Amniotic epithelial cell (primary cell): Measurements from ENCODE around the gene SELENOO.
"Not testable (repeated sequence)": the region's sequence is repeated elsewhere in the genome, so short reads cannot be mapped to it uniquely, and the experiment has no call there.

Experiments
- DNase-seq: peaks from one replicate; pipeline ENCODE4 v3.0.0-alpha.2; 2010; ENCODE audit warnings: low read depth

Gene SELENOO

DNA sequence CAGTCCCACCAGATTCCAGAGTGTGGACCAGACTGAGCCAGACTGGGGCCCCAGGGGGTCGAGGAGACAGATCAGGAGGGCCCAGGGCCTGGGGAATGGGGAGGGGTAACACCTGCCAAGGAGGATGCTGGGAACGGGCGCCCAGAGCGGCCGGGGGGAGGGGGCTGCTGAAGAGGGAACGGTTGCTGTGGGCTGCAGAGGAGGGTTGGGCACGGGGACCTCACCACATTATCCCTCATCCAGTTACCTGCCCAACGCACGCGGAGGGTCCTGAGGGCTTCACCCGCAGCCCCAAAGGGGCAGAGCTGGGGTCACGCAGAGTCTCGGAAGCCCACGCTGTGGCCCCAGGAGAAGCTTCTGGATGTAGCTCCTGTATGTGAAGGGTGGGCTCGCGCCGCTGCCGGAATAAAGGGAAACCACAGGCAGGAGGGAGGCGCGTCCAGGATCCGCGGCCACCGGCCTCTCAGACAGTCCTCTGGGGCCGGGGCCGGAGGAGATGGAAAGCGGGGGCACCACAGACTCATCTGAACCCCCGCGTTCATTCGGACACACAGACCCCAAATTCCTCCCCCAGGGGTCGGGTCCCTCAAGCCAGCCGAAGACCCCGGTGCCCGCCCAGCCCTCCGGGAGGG, 866 bp upstream of the SELENOO start:
- no peak for DNase-seq

DNA sequence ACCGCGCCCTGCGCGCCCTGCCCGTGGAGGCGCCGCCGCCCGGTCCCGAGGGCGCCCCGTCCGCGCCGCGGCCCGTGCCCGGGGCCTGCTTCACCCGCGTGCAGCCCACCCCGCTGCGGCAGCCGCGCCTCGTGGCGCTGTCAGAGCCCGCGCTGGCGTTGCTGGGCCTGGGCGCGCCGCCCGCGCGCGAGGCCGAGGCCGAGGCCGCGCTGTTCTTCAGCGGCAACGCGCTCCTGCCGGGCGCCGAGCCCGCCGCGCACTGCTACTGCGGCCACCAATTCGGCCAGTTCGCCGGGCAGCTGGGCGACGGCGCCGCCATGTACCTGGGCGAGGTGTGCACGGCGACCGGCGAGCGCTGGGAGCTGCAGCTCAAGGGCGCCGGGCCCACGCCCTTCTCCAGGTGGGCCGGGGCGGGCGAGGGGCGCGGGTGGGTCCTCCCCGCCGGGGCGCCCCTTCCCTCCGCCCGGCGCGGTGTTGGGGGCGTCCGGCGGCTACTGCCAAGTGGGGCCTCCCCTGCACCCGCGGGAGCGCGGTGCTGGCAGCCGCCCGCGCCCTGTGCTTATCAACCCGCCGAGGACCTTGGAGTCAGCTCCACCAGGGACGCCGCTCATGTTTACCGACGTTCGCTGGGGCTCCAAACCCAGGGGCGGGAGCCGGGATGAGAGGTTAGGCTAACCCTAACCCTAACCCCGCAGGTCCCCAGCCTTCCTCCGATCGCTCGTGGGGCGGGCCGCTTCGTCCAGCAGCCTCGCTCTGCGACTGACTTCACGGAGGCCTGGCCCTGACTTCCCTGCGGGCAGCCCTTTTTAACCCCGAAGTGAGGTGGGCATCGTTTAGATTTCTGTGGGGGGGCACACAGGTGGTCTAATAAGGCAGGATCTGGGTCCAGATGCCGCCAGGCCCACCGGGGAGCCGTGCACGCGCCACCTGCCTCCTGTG, 649 bp downstream of the SELENOO start:
- no peak for DNase-seq

DNA sequence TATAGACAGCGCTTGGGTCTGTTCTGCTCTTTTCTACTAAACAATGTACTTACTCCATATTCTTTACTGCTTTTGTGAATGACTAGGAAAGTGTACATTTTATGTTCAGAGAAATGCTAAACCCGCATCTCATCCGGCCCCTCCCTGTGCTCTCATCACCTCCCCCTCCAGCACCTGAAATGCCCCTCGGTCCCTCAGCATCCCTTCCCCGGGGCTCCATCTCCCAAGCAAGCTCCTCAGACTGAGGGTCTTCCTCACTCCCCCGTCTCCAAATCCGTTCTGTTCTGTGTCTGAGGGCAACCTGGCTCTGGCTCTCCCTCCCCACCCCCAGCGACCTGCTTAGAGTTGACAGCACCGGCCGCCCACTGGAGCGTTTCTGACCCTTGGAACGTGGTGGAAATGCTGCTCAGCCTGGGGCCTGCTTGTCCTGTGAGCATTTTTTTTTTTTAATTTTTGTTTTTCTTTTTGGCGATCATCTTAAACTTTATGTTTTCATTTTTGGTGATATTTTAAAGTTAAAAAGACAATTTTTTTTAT, 1.4 kb downstream of the SELENOO start:
- no peak for DNase-seq

DNA sequence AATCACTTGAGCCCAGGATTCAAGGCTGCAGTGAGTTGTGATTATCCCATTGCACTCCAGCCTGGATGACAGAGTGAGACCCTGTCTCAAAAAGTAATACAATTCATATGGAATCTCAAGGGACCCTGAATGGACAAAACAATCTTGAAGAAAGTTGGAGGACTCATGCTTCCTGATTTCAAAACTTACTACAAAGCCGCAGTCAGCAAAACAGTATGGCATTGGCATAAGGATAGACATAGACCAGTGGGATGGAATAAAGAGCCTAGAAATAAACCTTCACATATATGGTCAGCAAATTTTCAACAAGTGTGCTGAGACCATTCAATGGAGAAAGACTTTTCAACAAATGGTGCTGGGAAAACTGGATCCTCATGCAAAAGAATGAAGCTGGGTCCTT, 2.5 kb downstream of the SELENOO start:
- no peak for DNase-seq

DNA sequence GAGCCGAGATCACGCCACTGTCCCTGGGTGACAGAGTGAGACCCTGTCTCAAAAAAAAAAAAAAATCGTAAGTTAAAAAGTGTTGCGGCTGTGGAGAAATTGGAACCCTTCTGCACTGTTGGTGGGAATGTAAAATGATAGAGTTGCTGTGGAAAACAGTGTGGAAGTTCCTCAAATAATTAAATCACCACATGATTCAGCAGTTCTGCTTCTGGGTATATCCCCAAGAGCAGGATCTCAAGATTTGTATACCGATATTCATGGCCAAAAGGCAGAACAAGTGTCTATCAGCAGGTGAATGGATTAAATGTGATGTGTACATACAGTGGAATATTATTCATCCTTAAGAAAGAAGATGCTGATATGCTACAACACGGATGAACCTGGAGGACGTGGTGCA, 3.8 kb downstream of the SELENOO start:
- DNase-seq = no peak

DNA sequence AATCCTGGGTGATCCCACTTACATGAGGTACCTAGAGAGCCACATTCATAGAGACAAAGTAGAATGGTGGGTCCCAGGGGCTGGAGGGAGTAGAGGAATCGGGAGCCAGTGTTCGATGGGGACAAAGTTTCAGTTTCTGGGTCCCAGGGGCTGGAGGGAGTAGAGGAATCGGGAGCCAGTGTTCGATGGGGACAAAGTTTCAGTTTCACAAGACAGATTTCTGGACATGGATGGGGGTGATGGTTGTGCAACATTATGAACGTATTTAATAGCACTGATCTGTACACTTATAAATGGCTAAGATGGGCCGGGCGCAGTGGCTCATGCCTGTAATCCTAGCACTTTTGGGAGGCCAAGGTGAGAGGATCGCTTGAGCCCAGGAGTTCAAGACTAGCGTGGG, 4.2 kb downstream of the SELENOO start:
- not testable (repeated sequence) for DNase-seq

DNA sequence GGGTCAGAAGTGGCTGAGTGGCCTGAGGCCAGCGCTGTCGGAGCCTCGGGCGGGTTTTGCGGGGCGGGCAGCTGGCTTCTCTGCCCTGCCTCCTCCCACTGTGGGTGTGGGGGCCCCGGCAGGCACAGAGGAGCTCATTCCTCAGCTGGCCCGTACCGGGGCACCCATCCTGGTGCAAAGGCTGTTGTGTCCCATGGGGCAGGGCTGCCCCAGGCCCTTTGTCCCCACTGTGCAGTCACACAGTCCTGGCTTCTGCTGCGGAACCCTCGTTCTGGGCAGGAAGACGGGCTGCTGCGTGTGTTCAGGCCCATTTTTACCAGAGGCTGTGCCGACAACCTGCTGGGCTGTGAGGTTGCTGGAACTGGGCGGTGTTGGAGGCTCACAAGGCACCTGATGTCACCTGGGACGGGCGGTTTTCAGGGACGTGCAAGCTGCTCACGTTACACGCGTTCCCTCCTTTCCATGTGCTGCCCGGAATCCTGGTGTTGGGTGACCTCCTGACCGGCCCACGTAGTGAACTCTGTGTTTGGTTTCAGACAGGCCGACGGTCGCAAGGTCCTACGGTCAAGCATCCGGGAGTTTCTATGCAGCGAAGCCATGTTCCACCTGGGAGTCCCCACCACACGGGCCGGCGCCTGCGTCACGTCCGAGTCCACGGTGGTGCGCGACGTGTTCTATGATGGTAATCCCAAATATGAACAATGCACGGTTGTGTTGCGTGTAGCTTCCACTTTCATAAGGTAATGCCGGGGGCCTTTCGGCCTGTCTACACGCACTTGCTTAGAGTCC, 5.2 kb downstream of the SELENOO start:
- DNase-seq = no peak

DNA sequence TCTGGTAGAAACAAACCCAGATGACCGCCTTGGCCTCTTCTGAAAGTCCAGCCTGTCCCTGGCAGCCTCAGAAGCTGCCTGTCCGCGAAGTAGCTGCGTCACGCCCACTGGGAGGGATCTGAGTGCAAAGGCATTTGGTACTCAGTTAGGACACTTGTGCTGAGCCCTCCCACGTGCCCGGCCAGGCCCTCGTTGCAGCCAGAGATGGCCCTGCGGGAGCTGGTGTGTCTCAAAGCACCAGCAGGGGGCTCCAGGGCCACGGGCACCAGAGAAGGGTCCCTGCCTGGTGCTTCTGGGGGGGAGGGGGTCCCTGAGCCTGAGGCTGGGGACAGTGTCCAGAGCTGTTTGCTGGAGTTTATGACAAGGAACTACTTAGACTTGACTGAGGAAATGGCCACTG, 5.8 kb downstream of the SELENOO start:
- peak; percentile 45 for DNase-seq

DNA sequence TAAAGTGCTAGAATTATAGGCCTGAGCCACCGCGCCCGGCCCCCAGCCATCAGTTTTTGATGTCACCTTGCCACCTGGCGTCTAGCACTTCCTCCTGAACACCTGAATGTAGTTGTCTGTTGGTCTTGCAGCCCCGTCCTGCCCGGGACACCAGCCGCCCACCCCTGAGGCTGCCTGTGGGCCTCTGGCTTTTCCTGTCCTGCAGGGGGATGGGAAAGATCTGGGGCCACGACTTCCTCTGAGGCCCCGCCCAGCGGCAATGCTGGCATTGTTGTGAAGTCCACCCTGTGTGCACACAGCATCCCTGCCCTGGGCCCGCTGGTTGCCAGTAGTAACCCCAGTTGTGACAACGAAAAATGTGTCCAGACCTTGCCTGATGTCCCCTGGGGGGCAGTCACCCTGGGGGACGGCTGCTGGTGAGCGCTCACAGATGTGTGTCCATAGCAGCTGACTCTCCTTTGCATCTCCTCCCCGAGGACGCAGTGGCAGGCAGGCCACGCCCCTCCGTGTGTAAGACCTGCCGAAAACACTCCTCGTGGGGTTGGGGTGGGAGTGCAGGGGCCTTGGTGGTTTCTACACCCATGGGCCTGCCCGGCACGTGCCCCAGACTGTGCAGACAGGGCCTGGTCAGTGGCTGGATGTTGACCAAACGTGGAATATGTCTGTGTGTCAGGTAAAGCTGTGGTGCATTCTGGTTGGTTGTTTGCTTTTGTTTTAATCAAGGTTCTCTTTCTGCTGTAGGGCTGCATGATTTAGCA, 6.8 kb downstream of the SELENOO start:
- no peak for DNase-seq

DNA sequence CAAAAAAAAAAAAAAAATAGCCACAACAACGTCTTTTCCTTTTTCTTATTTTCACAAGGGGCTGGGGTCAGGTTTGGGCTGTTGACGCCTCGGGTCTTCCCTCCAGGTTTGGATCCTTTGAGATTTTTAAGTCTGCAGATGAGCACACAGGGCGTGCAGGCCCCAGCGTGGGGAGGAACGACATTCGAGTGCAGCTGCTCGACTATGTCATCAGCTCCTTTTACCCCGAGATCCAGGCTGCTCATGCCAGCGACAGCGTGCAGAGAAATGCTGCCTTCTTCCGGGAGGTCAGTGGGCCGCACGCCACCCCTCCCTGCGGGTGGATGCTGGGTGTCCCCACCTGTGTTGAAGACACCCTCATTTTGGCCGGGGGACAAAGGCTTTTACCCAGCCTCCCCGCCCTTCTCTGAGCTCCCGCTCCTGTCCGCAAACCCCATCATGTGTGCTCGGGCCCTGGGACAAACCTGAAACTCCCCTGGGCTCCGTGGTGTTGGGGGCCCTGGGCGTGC, 7.7 kb downstream of the SELENOO start:
- no peak for DNase-seq

DNA sequence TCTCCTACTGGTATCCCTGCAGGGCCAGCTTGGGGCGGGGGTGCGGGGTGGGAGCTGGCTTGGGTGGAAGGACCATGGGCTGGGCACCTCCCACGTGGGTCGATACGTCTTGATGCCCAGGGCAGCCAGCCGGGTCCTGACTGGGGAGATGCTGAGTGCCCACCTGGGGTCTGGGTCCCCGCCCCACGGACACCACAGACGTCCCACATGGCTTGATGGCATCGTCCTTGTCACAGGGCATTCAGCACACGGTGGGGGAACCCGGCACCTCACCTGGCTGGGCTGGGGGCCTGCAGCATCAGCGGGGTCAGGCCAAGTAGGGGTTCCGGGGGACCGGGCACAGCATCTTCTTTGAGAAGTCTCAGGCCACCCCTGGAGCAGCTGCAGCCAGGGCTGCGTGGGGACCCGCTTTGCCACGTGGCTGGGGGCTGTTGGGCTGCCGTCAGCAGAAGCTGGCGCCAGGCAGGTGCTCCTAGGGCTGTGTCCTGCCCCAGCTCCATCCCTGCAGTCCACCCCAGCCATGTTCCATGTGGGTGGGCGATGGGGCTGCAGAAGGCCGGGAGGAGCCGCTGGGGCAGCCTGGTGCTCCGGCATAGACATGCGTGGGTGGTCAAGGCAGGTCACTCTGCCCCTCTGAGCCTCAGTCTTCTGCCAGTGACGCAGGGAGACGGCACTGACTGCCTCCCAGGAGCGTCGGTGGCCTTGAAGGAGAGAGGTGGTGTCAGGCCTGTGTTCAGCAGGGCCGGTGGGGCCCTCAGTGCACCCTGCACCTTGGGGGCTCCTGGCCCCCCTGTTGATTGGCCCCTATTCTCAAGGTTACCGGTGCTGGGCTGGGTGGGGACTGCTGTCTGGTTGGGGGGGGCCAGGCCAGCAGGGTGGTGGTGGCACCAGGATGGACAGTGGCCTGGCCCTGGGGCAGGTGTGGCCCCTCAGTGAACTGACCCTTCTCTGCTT, 8.4 kb downstream of the SELENOO start:
- no peak for DNase-seq

DNA sequence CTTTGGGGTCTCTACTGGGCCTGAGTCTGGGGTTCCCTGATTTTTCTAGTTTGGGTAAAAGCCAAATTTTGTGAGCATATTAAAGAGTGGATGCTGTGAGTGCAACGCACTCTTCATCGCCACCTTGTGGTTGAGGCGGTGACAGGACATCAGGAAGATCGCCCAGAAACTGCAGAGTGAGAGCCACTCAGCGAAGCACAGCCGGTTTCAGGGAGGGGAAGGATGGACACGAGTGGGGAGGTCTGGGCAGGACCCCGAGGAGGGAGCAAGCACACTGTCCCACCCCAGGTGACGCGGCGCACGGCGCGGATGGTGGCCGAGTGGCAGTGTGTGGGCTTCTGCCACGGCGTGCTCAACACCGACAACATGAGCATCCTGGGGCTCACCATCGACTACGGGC, 9.1 kb downstream of the SELENOO start:
- DNase-seq = peak; percentile 52

DNA sequence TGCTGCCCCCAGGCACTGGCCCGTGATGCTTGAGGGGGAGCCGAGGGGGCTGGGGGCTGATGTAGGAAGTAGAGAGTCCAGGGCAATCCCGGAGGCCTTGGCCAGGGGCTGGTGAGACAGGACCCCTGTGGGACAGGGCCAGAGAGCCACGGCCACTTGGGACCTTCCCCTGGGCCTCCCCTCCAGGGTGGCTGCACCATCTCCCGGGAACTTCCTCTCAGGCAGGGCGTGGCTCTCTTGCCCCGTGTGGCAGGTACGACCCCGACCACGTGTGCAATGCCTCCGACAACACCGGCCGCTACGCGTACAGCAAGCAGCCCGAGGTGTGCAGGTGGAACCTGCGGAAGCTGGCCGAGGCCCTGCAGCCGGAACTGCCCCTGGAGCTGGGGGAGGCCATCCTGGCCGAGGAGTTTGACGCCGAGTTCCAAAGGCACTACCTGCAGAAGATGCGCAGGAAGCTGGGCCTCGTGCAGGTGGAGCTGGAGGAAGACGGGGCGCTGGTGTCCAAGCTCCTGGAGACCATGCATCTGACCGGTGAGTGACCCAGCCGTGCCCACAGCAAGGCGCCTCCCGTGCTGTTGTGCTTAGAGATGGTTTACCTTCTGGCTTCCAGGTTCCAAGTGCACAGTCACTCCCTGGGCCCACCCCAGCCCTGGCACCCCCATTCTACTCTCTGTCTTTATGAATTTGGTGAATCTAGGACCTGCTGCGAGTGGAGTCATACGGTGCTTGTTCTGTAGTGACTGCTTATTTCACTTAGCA, 9.7 kb downstream of the SELENOO start:
- DNase-seq = no peak

DNA sequence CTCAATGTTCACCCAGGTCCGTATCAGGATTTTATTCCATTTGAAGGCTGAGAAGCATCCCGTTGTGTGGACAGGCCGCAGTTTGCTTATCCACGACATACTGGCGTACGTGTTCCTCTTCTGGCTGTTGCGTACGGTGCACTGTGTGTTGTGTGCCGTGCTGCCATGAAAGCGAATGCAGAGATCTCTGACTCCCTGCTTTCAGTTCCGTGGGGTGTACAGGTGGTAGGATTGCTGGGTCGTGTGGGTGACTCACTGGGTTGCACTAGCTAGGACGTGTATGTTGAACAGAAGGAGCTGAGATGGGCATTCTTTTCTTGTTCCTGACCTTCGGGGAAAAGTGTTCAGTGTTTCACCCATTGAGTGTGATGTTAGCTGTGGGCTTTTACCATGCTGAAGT, 10.3 kb downstream of the SELENOO start:
- no peak for DNase-seq

DNA sequence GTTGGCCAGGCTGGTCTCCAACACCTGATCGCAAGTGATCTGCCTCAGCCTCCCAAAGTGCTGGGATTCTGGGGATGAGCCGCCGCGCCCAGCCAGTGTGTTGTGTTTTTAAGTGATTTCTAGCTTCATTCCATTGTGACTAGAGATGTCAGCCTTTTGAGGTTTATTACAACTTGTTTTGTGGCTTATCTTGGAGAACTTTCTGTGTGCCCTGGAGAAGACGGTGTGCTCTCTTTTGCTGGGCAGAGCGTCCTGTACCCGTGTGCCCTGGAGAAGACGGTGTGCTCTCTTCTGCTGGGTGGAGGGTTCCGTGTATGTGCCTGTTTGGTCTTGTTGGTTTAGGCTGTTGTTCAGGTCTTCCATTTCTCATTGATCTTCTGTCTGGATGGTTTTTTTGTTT, 12.5 kb downstream of the SELENOO start:
- DNase-seq = no peak

DNA sequence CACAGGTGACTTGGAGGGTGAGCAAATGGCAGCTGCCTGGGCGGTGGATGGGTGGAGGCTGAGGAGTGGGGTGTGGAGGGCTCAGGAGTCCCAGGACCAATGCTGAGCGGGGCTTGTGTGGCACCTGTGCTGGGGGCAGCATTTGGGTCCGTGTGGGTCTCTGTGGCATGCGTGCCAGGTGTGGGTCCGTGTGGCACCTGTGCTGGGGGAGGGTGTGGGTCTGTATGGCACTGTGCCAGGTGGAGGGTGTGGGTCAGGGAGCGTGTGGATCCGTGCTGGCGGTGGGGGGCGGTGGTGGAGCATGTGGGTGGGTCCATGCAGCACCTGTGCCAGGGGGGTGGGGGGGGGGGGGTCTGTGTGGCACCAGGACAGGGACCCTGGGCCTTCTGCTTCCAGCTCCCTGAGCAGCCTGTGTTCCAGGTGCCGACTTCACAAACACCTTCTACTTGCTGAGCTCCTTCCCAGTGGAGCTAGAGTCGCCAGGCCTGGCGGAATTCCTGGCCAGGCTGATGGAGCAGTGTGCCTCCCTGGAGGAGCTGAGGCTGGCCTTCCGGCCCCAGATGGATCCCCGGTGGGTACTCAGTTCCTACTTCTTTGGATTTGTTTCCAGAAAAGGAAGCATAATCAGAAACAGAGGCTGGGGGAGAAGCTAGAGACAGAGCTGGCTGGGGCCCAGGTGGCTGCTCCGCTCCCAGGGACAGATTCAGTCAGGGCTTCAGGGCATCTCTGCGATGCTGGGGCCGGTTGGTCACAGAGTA, 14.7 kb downstream of the SELENOO start:
- DNase-seq = no peak

DNA sequence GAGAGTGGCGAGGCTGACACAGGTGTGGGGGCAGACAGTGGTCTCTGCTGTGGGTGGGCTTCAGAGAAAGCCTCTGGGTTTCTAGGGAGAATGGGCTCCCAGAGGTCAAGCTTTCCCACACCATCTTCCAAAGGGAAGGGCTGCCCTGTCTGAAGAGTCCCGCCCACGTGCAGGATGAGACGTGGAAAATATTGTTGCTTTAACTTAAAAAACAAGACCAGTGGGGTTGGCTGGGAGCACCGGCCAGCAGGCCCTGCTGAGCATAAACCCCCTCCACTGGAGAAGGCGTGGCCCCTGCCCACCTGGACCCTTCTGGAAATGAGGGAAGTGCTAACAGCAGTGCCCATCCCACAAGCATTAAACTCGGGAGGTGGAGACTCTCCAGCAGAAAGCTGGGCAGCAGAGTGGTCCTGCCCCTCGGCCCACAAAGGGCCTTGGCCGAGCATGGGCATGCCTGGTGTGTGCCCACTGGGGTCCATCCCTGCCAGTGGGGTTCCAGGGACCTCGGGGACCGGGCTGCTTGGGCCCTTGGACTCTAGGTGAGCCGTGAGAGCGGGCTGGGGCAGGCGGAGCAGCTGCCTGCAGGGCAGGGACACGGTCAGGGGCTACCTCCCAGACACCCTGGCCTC, 15.4 kb downstream of the SELENOO start:
- no peak for DNase-seq
